A549 (cell line): Measurements from ENCODE around the gene SMCO2. TPM values are rescaled to one million over a fixed set of nuclear protein-coding genes. Genes with fewer than 3 reads are reported as not detected.

Experiments used
- ATAC-seq, 2 experiments: fragments of 200-7000 bp in 1 of 2; fragments of >200 bp in 1 of 2; cut with Nextera tagmentation in 1 of 2; cut with Tn5 transposase in 1 of 2; 3 replicates each; pipeline versions ENCODE4 v1.8.0 to v1.9.1; 2018 to 2020; ENCODE audit warnings: mild to moderate bottlenecking in 1 of 2, moderate library complexity in 1 of 2
- CTCF ChIA-PET: fragments of 300-600 bp; sonication (Branson Sonifier 250); formaldehyde crosslinking; extraction: SDS; loops from one replicate; lab custom pipeline; 2021; ENCODE audit warnings: antibody characterized with exemption, inconsistent platforms; lab: Yijun Ruan, JAX
- POLR2A ChIA-PET: fragments of 350-600 bp; formaldehyde crosslinking; extraction: SDS; loops from one replicate; lab custom pipeline; 2021; ENCODE audit warnings: antibody characterized with exemption, inconsistent platforms; lab: Yijun Ruan, JAX
- DNase-seq, 2 experiments: peaks; one replicate each; pipeline versions ENCODE4 v3.0.0 to v3.0.0-alpha.2; 2011 to 2016; ENCODE audit warnings: low read depth in 1 of 2, low spot score in 1 of 2
- FAIRE-seq: peaks from 2 replicates; lab custom pipeline; 2011; peaks lifted over from hg19 to GRCh38; lab: Jason Lieb, UNC
- H3K27ac ChIP-seq, 2 experiments: fragments of >200 bp; sonication (Bioruptor Twin); formaldehyde crosslinking; 3 replicates each; pipeline ENCODE4 v1.5.1; 2016 to 2017
- H3K4me1 ChIP-seq: fragments of >200 bp; sonication (Bioruptor Twin); formaldehyde crosslinking; 3 replicates; pipeline ENCODE4 v1.6.1; 2016
- H3K4me2 ChIP-seq: fragments of >200 bp; sonication (Bioruptor Twin); formaldehyde crosslinking; 3 replicates; pipeline ENCODE4 v1.6.1; 2016
- H3K4me3 ChIP-seq: fragments of >200 bp; sonication (Bioruptor Twin); formaldehyde crosslinking; 3 replicates; pipeline ENCODE4 v1.5.1; 2016
- H3K9me3 ChIP-seq: fragments of >200 bp; sonication (Bioruptor Twin); formaldehyde crosslinking; 3 replicates; pipeline ENCODE4 v1.6.1; 2016
- CBX8 ChIP-seq: fragments of 200-600 bp; sonication (generic); IDR thresholded peaks from 2 replicates; pipeline ENCODE4 v1.6.1; 2016
- CHD2 ChIP-seq: fragments of 150-350 bp; IDR thresholded peaks from 2 replicates; pipeline ENCODE4 v1.6.1; 2014; ENCODE audit warnings: low read length; ENCODE audit not compliant: partially characterized antibody
- EHF ChIP-seq: fragments of 250-450 bp; sonication (Bioruptor Pico); IDR thresholded peaks from 2 replicates; pipeline ENCODE4 v1.5.0; 2020; ENCODE audit warnings: mild to moderate bottlenecking
- EHMT2 ChIP-seq: fragments of 200-600 bp; sonication (generic); IDR thresholded peaks from 2 replicates; pipeline ENCODE4 v1.6.1; 2016; ENCODE audit warnings: antibody characterized with exemption, low read depth, mild to moderate bottlenecking, moderate library complexity
- EP300 ChIP-seq, 2 experiments: fragments of >200 bp; sonication (Bioruptor Twin); formaldehyde crosslinking; IDR thresholded peaks; 2 replicates in 1 of 2; 3 replicates in 1 of 2; pipeline ENCODE4 v1.6.1; 2016 to 2017
- FOSL2 ChIP-seq, 2 experiments: fragments of 450-650 bp in 1 of 2; fragments of >200 bp in 1 of 2; sonication (Bioruptor Twin) in 1 of 2; formaldehyde crosslinking; IDR thresholded peaks; 2 replicates each; pipeline versions ENCODE4 v1.5.0 to v1.6.1; 2016 to 2020; ENCODE audit warnings: mild to moderate bottlenecking in 1 of 2, moderate library complexity in 1 of 2
- GATA3 ChIP-seq: IDR thresholded peaks from 2 replicates; pipeline ENCODE4 v1.6.1; 2012; ENCODE audit warnings: borderline replicate concordance
- HEYL ChIP-seq: fragments of 250-450 bp; sonication (Bioruptor Pico); IDR thresholded peaks from 2 replicates; pipeline ENCODE4 v1.8.0; 2021; ENCODE audit warnings: mild to moderate bottlenecking, moderate library complexity
- HOXA7 ChIP-seq: fragments of 250-450 bp; sonication (Bioruptor Pico); IDR thresholded peaks from 2 replicates; pipeline ENCODE4 v1.5.0; 2020; ENCODE audit warnings: mild to moderate bottlenecking, moderate library complexity
- HOXB13 ChIP-seq: fragments of 250-450 bp; sonication (Bioruptor Pico); IDR thresholded peaks from 2 replicates; pipeline ENCODE4 v1.5.0; 2020; ENCODE audit warnings: low read depth, mild to moderate bottlenecking, moderate library complexity
- HOXB5 ChIP-seq: fragments of 250-450 bp; sonication (Bioruptor Pico); IDR thresholded peaks from 2 replicates; pipeline ENCODE4 v1.5.0; 2020; ENCODE audit warnings: mild to moderate bottlenecking, moderate library complexity
- KDM5A ChIP-seq: fragments of 200-600 bp; sonication (generic); IDR thresholded peaks from 2 replicates; pipeline ENCODE4 v1.6.1; 2016; ENCODE audit warnings: antibody characterized with exemption, mild to moderate bottlenecking
- MAFK ChIP-seq: fragments of 450-650 bp; IDR thresholded peaks from 2 replicates; pipeline ENCODE4 v1.6.1; 2014; ENCODE audit not compliant: partially characterized antibody
- MAZ ChIP-seq: fragments of 150-350 bp; IDR thresholded peaks from 2 replicates; pipeline ENCODE4 v1.6.1; 2014; ENCODE audit warnings: antibody characterized with exemption, low read depth, low read length, borderline replicate concordance
- NFE2L2 ChIP-seq: fragments of 150-350 bp; conservative IDR thresholded peaks from 2 replicates; pipeline ENCODE4 v1.6.1; 2014; ENCODE audit warnings: low read length
- POLR2AphosphoS2 ChIP-seq: conservative IDR thresholded peaks from 2 replicates; pipeline ENCODE4 v1.6.1; 2012; ENCODE audit warnings: low read length, improper control_type of control experiment, inconsistent platforms
- RAD21 ChIP-seq, 2 experiments: fragments of >200 bp in 1 of 2; sonication (Bioruptor Twin) in 1 of 2; formaldehyde crosslinking in 1 of 2; IDR thresholded peaks in 1 of 2; conservative IDR thresholded peaks in 1 of 2; 2 replicates in 1 of 2; 3 replicates in 1 of 2; pipeline ENCODE4 v1.6.1; 2012 to 2018; ENCODE audit warnings: inconsistent platforms in 1 of 2
- RFX5 ChIP-seq: fragments of 450-650 bp; IDR thresholded peaks from 2 replicates; pipeline ENCODE4 v1.7.1; 2014; ENCODE audit warnings: antibody characterized with exemption, mild to moderate bottlenecking, moderate library complexity
- RNF2 ChIP-seq: fragments of 200-600 bp; sonication (generic); IDR thresholded peaks from 2 replicates; pipeline ENCODE4 v1.6.1; 2016; ENCODE audit warnings: low read depth, mild to moderate bottlenecking, antibody characterized with exemption, moderate library complexity, borderline replicate concordance
- SMC3 ChIP-seq: fragments of >200 bp; sonication (Bioruptor Twin); formaldehyde crosslinking; IDR thresholded peaks from 3 replicates; pipeline ENCODE4 v1.6.1; 2018; ENCODE audit warnings: inconsistent platforms
- TFCP2L1 ChIP-seq: fragments of 250-450 bp; sonication (Bioruptor Pico); IDR thresholded peaks from 2 replicates; pipeline ENCODE4 v1.5.0; 2021; ENCODE audit warnings: mild to moderate bottlenecking
- ZC3H11A ChIP-seq: fragments of 450-650 bp; IDR thresholded peaks from 2 replicates; pipeline ENCODE4 v1.6.1; 2014; ENCODE audit warnings: antibody characterized with exemption, mild to moderate bottlenecking
- ZFP36 ChIP-seq: fragments of 450-650 bp; IDR thresholded peaks from 2 replicates; pipeline ENCODE4 v1.6.1; 2014; ENCODE audit warnings: borderline replicate concordance; ENCODE audit not compliant: partially characterized antibody
- WGBS: methylation state at CpG from one replicate; pipeline ENCODE4 v1.1.6; 2017; ENCODE audit errors: missing lambda C conversion rate; 5-methylcytosine and 5-hydroxymethylcytosine counted together
- polyA plus RNA-seq, 4 experiments: library from polyadenylated mRNA; depleted of rRNA in 3 of 4; stranded (reverse); fragments of >200 nt; fragmentation: RNase III in 1 of 4; extraction: RNeasy Plus Mini Kit Qiagen cat#74134 plus additional on column Dnase treatment in 1 of 4; gene quantifications; 2 replicates in 3 of 4; 3 replicates in 1 of 4; pipeline ENCODE4 v1.2.3, GENCODE V29; 2011 to 2017
- TF ChIP-seq, protein P1 (sequence below): fragments of >200 bp; sonication (Bioruptor Twin); formaldehyde crosslinking; IDR thresholded peaks from 3 replicates; pipeline ENCODE4 v1.6.1; 2016
- TF ChIP-seq, protein P2 (sequence below): IDR thresholded peaks from 2 replicates; pipeline ENCODE4 v1.6.1; 2012
- TF ChIP-seq, protein P3 (sequence below): fragments of 250-450 bp; sonication (Bioruptor Pico); IDR thresholded peaks from 2 replicates; pipeline ENCODE4 v1.5.0; 2020; ENCODE audit warnings: low read depth, mild to moderate bottlenecking, moderate library complexity
- TF ChIP-seq, protein P4 (sequence below): IDR thresholded peaks from 2 replicates; pipeline ENCODE4 v1.6.1; 2012

The SMCO2 gene
- polyA plus RNA-seq, 2 of the 4 experiments (the other 2 are of a cell fraction): 0.14 to 0.28 TPM

DNA sequence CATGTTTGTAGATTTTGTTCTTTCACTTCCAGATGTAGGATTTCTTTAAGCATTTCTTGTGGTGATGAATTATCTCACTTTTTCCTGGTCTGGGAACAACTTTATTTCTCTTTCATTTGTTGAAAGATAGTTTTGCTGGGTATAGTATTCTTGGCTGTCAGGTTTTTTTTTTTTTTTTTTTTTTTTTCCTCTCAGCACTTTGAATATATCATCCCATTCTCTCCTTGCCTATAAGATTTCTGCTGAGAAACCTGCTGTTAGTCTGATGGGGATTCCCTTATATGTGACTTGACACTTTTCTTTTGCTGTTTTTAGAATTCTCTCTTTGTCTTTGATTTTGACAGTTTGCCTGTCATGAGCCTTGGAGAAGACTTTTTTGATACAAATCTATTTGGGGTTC is 30.5 kb downstream of the SMCO2 start:
- ChIA-PET CTCF (no interaction called here), POLR2A (no interaction called here)
- FAIRE-seq (no peak), ATAC-seq (no peak), DNase-seq (no peak)
- H3K4me3 ChIP-seq: no peak overlapping the region
- no peak overlapping the region for H3K27ac ChIP-seq
- TF ChIP-seq POLR2AphosphoS2 (no peak), KDM5A (no peak), CBX8 (no peak), TFCP2L1 (CRISPR knock-in tag) (no peak), HEYL (no peak), EHF (CRISPR knock-in tag) (no peak)
- TF ChIP-seq, protein P1, sequence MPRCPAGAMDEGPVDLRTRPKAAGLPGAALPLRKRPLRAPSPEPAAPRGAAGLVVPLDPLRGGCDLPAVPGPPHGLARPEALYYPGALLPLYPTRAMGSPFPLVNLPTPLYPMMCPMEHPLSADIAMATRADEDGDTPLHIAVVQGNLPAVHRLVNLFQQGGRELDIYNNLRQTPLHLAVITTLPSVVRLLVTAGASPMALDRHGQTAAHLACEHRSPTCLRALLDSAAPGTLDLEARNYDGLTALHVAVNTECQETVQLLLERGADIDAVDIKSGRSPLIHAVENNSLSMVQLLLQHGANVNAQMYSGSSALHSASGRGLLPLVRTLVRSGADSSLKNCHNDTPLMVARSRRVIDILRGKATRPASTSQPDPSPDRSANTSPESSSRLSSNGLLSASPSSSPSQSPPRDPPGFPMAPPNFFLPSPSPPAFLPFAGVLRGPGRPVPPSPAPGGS: no peak
- TF ChIP-seq, protein P2, sequence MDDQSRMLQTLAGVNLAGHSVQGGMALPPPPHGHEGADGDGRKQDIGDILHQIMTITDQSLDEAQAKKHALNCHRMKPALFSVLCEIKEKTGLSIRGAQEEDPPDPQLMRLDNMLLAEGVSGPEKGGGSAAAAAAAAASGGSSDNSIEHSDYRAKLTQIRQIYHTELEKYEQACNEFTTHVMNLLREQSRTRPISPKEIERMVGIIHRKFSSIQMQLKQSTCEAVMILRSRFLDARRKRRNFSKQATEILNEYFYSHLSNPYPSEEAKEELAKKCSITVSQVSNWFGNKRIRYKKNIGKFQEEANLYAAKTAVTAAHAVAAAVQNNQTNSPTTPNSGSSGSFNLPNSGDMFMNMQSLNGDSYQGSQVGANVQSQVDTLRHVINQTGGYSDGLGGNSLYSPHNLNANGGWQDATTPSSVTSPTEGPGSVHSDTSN: no peak
- peaks cover 23% of the 10 kb centered on the region for H3K9me3 ChIP-seq
- no peaks in the 10 kb centered on the region for H3K4me1 ChIP-seq
- H3K4me2 ChIP-seq: no peak overlapping the region

- Histone ChIP-seq H3K4me2 (no peak overlapping the region), H3K4me3 (no peak overlapping the region), H3K9me3 (peaks cover 23% of the 10 kb centered on the region), H3K27ac (no peak overlapping the region), H3K4me1 (no peaks in the 10 kb centered on the region)
- CTCF ChIA-PET: no interaction called here
- DNase-seq (no peak), FAIRE-seq (no peak), ATAC-seq (no peak)
- POLR2A ChIA-PET: no interaction called here
- TF ChIP-seq MAZ (no peak), HOXB13 (CRISPR knock-in tag) (no peak), GATA3 (no peak), RFX5 (no peak), RAD21 (conservative IDR thresholded peaks at IDR 0.05 in 1 of 2, IDR thresholded peaks at IDR 0.05 in 1 of 2) (no peak), HEYL (no peak), SMC3 (no peak), FOSL2 (IDR thresholded peaks at IDR 0.05) (no peak), FOSL2 (CRISPR knock-in tag; IDR thresholded peaks at IDR 0.05) (no peak), MAFK (no peak), ZC3H11A (no peak), NFE2L2 (no peak), EHMT2 (no peak), ZFP36 (no peak), CHD2 (no peak)
- TF ChIP-seq, protein P3, sequence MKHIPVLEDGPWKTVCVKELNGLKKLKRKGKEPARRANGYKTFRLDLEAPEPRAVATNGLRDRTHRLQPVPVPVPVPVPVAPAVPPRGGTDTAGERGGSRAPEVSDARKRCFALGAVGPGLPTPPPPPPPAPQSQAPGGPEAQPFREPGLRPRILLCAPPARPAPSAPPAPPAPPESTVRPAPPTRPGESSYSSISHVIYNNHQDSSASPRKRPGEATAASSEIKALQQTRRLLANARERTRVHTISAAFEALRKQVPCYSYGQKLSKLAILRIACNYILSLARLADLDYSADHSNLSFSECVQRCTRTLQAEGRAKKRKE (CRISPR knock-in tag): no peak
- TF ChIP-seq, all 56 proteins: peak for 0
Measured at GRCh38 chr12:27478949-27479348, 32.4 kb downstream of the SMCO2 start.

DNA sequence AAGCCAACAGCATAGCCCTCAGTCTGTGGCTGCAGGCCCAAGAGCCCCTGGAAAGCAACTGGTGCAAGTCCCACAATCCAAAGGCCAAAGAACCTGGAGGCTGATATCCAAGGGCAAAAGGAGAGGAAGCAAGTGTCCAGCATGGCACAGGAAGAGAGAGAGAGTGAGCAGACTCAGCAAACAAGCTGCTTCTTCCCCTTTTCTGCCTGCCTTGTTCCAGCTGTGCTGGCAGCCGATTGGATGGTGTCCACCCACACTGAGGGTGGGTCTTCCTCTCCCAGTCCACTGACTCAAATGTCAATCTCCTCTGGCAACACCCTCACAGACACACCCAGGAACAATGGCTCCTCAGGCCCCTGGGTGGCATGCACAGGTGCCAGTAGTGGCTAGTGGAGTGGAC is 33.5 kb downstream of the SMCO2 start:
- ChIA-PET CTCF (no interaction called here), POLR2A (no interaction called here)
- no peak for FAIRE-seq
- no peaks in the 10 kb centered on the region for H3K4me1 ChIP-seq
- H3K9me3 ChIP-seq: peaks cover 23% of the 10 kb centered on the region
- no peak for ATAC-seq
- H3K4me2 ChIP-seq: no peak overlapping the region
- no peak overlapping the region for H3K4me3 ChIP-seq
- TF ChIP-seq HOXB5 (no peak), RNF2 (no peak), HOXA7 (CRISPR knock-in tag) (no peak), EP300 (IDR thresholded peaks at IDR 0.05) (no peak)
- TF ChIP-seq, protein P4, sequence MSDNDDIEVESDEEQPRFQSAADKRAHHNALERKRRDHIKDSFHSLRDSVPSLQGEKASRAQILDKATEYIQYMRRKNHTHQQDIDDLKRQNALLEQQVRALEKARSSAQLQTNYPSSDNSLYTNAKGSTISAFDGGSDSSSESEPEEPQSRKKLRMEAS: no peak
- DNase-seq: no peak
- no peak overlapping the region for H3K27ac ChIP-seq
- WGBS: 36% methylated on average over 1 of the region's 1 CpG
